G401 (cell line): ENCODE results near the gene KLHL1. TPM values are rescaled to one million over a fixed set of nuclear protein-coding genes. Genes with fewer than 3 reads are reported as not detected.
"Not testable (repeated sequence)": the region's sequence is repeated elsewhere in the genome, so short reads cannot be mapped to it uniquely, and the experiment has no call there.

Experiments
- DNase-seq: peaks from one replicate; pipeline ENCODE4 v3.0.0-alpha.2; 2015; ENCODE audit warnings: low spot score
- in situ Hi-C: cut with HindIII; loops from 2 replicates; pipeline ENCODE4 v1.10.0; 2016; ENCODE audit warnings: low sequenced_read_pairs, mixed read lengths
- total RNA-seq: library from RNA; depleted of rRNA; stranded (reverse); fragments of >200 nt; shearing (Covaris generic); gene quantifications from 2 replicates; pipeline ENCODE4 v1.2.3, GENCODE V29; 2014; rRNA removed

KLHL1 gene, protein sequence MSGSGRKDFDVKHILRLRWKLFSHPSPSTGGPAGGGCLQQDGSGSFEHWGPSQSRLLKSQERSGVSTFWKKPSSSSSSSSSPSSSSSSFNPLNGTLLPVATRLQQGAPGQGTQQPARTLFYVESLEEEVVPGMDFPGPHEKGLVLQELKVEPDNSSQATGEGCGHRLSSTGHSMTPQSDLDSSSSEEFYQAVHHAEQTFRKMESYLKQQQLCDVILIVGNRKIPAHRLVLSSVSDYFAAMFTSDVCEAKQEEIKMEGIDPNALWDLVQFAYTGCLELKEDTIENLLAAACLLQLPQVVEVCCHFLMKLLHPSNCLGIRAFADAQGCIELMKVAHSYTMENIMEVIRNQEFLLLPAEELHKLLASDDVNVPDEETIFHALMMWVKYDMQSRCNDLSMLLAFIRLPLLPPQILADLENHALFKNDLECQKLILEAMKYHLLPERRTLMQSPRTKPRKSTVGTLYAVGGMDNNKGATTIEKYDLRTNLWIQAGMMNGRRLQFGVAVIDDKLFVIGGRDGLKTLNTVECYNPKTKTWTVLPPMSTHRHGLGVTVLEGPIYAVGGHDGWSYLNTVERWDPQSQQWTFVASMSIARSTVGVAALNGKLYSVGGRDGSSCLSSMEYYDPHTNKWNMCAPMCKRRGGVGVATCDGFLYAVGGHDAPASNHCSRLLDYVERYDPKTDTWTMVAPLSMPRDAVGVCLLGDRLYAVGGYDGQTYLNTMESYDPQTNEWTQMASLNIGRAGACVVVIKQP
- total RNA-seq = not detected in 2 replicates

DNA sequence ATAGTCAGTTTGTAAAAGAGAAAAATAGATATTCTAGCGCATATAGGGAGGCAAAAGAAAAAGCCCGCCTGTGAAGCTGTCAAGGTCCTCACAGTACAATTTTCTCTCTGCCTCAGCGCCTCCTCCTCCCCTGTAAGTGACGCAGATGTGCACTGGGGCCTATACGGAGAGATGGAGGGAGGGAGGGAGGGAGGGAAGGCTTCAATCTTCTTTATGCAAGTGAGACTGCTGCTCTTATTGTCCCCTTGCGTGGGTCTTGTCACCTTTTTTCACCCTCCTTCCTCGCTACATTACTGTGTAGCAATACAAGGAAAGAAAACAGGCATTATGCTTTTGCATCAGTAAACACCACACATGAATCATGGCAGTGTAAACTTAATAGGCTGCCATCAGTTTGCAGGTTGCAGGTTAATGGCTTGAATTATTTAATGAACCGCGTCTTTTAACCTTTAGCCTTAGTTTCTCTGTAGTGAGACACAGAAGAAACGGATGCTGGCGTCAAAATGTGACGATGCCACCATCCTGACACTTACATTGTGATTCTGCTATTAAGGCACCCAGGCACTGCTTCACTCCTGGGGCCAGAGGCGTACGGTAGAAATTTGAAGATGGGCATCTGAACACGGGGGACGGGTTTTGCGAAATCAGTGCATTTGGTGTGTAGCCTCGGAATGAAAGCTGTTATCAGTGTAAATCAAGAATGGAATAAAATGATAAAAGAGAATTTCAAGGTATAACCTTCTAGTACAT is at the start of gene KLHL1:
Gene KLHL1, minus strand, starts transcription at position 97 of the 750 bp plus-strand sequence. CDS start 753 bp downstream, outside the sequence.
- in situ Hi-C loops = no loop called here

DNA sequence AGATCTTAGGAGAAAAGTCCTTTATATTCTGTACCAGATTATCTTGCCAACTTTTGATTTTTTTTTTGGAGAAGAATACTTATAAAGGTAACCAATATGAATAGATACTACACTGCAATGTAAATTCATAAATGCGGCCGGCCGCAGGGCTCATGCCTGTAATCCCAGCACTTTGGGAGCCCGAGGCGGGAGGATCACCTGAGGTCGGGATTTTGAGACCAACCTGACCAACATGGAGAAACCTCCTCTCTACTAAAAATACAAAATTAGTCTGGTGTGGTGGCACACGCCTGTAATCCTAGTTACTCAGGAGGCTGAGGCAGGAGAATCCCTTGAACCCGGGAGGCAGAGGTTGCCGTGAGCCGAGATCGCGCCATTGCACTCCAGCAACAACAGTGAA is 34.4 kb upstream of the KLHL1 start:
- in situ Hi-C loops, DNase-seq: not testable (repeated sequence)

More for the DNA sequence above, at the start of gene KLHL1:
- no peak for DNase-seq

DNA sequence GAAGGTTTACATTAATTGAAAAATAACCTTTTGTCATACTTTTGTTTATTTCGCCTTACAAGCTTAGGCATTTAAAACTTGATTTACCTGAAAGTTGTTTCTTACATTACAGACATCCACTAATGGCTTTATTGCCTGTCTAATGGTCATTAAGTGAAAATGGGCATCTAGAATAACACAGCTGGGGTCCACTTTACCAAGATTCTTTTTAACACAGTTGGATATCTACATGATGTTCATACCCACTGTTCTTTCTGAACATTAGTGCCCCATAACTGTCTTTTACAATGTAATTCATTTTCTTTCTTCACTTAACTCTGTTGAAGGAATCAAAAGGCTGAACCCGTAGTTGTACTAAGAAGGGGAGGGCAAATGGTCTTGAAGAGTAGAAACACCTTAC is 19.8 kb upstream of the KLHL1 start:
- no peak for DNase-seq
- in situ Hi-C loops = no loop called here

DNA sequence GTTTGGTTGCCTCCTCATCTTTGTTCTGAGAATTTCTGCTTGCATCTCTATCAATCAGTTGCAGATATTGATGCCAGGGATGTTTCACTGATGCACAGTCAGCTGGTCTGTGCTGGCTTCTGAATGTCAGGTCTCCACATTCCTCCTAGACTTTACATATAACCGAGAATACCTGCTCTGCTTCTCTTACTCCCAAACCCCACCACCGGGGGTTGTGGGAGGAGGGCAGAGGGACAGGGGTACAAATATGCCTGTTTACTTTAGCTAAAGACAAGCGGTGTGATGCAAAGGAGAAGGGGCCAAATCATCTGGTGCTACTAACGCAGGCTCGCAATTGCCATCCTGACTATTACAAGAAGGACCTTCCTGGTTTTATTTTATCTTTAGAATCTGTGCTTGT is 17.4 kb upstream of the KLHL1 start:
- in situ Hi-C loops = no loop called here
- DNase-seq = no peak

DNA sequence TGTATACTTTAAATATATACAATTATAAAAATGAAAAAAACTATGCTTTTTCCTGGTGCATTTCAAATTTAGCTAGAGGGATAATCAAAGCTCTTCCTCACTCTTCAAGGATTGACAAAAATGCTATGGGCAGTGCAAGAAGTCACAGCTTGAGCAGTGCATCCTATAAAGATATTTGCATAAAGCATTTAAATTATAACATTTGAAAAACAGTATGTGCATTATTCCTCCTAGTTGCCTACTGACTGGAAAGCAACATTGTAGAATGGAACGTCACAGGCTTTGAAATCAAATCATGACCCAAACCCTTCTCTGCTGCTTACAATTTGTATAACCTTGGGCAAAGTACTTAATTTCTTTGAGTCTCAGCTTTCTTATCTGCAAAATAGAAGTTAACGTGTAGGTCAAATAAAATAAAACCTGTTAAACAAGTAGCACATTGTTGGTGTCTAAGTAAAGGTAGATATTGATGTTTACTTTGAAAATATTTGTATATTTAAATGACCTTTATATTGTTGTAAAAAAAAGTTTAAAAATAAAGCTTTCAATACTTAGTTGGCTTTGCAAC is 9.2 kb upstream of the KLHL1 start:
- DNase-seq = no peak
- in situ Hi-C loops = no loop called here

DNA sequence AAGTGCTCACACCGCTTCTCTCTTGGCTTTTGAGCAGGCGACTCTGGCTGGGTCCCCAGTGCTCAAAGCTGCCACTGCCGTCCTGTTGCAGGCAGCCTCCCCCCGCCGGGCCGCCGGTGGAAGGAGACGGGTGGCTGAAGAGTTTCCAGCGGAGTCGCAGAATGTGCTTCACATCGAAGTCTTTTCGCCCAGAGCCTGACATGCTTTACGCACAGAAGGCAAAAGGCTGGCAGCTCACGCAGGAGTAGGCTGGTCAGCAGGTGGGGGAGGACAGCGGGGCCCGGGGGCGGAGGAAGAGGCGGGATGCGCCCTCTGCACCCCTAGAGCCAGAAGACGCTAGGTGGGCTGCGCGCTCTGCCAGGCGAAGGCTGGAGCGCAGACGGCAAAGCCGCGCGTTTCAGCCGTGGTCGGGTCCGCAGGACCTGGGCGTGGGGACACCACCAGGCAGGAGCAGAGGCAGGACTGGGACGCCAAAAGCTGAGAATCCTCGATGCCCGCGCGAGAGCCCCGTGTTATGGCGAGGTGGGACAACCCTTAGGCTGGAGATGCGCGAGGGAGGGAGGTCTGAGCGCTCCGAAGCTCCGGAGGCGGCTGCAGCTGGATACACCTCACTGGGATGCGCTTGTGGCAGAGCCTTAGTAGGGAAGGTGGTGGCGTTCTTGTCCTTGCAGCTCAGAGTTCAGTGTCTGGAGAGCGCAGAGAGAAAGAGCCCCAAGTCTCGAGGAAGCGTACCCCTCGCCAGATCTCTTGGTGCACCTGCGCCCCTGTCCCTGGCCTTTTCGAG is 562 bp downstream of the KLHL1 start, which contains the start of gene ATXN8OS:
Gene ATXN8OS, plus strand, starts transcription at position 329 of the 784 bp plus-strand sequence.
- in situ Hi-C loops = no loop called here
- DNase-seq = no peak

DNA sequence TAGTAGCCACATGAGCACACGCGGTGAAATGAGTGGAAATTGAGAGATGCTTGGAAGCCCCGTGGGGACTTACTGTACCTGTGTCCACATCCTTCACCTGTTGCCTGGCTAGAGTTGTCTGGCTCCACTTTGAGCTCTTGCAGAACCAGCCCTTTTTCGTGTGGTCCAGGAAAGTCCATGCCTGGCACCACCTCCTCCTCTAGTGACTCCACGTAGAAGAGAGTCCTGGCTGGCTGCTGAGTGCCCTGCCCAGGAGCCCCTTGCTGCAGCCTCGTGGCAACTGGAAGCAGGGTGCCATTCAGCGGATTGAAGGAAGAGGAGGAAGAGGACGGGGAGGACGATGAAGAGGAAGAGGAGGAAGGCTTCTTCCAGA is 1.1 kb downstream of the KLHL1 start:
- DNase-seq = no peak
- in situ Hi-C loops = no loop called here

DNA sequence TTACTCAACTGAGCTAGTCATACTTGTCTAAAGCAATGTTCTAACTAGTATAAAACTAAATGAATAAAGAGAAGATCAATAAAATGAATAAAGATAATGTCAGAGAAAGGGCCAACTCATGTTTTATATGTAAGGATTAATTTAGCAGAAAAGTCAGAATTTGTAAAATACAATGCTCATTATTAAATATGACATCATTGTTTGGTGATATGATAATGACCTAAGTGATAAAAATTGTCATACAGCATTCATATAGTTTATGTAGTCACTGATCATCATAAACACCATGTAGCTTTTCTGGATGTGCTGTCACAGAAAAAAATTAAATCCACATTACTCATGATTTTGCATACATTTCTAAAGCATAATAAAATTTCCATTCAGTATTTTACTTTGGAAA is 3.8 kb downstream of the KLHL1 start:
- DNase-seq = no peak
- in situ Hi-C loops = no loop called here

DNA sequence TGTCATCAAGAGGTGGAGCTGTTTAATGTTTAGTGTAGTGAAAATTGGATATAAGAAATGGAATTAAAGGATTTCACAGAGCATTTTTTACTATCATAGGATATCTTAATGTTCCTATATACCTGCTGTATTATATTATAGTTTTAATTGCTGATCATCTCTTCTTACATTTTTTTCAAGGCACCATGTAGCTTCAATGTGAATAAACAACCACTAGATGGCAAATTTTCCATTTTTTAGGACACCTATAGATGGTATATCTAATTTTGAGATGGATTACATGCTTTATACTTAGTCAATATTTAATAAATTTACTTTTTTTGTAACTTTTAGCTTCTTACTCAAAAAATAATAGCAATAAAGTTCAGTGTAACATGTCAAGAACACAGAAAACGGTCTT is 9.6 kb downstream of the KLHL1 start:
- in situ Hi-C loops = no loop called here

DNA sequence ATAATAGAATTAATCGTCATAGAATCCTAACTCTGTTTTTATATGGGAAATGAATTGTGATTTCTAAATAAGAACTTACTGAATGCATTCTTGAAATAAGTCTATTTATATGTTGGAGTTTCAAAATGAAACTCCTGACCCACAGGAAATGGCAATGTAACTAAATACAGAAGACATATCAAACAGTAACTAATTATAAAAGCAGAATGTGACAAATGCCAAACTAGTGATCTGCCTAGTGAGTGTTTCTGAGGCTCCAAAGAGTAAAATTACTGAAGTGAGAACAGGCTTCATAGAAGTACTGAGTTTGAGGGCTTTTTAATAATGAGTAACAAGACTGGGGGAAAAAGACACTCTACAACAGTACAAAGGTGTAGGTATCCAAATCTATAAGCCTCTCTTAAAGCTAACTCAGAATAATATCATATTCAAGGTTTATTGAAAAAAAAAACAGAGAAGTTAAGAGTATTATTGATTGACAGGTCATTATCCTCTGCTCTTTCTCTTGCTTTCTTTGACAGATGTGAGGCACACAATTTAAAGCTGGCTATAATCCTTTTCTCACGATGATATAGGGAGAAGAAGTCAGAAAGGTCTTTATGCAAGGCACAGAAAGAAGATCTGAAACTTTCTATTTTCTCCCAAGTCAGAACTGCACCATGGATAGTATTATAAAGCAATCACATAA is 18.1 kb downstream of the KLHL1 start:
- no peak for DNase-seq
- in situ Hi-C loops = no loop called here

More for the DNA sequence above, 9.6 kb downstream of the KLHL1 start:
- DNase-seq = no peak

DNA sequence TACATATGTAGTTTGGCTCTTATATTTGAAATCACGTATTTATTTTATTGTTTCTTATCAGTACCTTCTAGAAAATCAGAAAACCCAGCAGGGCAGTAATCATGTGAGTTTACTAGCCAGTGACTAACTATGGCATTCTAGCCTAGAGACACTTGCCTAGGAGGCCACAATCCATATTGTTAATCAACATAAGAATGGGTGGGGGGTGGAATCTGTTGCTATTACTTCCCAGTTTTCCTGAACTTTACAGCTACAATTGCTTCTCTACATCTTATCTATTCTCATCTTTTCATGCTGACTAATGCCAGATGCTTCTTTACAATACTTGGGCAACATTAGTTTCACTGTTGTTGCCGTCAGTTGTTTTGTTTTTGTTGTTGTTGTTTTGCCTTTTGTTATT is 19.3 kb downstream of the KLHL1 start:
- no peak for DNase-seq
- in situ Hi-C loops = no loop called here

DNA sequence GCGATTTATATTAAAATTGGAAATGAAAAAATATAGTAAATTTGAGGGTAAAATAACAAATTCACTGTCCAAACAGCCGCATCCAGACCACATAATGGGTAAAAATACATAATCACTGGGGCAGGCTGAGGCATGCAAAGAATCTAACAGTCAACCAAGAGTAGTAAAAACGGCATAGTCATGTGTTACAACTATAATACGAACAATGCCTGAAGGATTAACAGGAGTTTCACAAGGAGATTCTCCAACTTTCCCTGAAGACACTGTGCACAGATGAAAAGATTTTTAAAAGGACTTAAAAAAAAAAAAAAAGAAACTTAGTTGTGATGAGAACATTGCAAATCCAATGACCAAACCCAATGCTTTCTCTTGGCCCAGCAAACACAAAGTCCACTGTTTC is 21.0 kb downstream of the KLHL1 start:
- in situ Hi-C loops = no loop called here
- DNase-seq = no peak

DNA sequence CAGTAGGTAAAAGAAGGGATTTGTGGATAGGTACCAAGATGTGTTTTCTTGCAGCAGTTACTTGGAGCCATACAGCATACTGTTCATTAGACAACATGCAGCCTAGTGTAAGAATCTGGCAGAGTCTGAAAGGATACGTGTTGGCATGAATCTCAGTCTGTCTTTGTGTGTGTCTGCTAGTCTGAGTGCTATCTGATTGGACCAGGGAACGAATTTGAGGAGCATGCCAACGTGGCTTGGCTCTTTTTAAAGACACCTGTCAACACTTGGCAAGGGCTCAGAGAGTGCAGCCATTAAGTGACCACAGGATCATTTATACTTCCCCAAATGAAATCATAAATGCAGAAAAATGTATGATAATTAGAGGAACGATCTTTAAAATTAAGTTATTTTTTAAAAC is 28.2 kb downstream of the KLHL1 start:
- DNase-seq = no peak
- in situ Hi-C loops = no loop called here

DNA sequence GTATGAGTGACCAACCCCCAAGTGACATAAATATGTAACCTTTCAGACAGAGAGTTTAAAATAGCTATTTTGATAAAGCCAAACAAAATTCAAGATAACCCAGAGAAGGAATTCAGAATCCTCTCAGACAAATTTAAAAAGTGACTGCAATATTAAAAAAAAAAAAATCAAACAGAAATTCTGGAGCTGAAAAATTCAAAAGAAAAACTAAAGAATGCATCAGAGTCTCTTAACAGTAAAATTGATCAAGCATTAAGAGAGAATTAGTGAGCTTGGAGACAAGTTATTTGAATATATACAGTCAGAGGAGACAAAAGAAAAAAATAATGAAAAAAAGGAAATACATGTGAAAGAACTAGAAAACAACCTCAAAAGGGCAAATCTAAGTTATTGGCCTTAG is 53.7 kb downstream of the KLHL1 start:
- in situ Hi-C loops = no loop called here

DNA sequence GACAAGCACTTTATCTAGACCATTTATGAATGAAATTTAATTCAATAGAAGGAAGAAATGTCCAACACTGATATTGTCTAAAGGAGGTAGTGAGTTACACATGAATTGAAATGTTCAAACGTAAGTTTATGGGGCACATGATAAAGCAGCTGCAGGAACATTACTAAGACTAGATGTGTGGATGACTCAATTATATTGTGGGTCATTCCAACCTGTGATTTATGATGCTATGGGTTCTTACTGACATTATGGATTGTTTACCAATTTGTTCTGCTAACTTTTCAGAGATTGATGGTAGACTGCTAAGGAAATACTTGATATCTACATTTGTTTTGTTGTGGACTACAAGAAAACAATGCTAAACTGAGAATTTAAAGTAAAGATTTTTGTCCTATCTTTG is 56.7 kb downstream of the KLHL1 start:
- in situ Hi-C loops = no loop called here
- no peak for DNase-seq

More for the DNA sequence above, 53.7 kb downstream of the KLHL1 start:
- no peak for DNase-seq

DNA sequence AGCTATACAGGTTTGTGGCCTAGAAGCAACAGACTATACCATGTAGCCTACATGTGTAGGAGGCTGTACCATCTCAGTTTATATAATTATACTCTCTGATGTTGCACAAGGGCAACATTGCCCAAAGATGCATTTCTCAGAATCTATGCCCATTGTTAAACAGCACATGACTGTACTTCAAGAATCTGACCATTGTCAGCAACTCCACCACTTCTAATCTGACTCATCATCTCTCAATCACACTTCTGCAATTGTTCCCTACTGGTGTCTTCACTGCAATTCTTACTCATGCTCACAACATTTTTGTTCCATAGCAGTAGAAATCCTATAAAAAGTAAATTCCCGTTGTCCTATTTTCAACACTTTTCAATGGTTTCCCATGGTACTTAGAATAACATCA is 64.6 kb downstream of the KLHL1 start:
- in situ Hi-C loops = no loop called here
- DNase-seq = no peak

DNA sequence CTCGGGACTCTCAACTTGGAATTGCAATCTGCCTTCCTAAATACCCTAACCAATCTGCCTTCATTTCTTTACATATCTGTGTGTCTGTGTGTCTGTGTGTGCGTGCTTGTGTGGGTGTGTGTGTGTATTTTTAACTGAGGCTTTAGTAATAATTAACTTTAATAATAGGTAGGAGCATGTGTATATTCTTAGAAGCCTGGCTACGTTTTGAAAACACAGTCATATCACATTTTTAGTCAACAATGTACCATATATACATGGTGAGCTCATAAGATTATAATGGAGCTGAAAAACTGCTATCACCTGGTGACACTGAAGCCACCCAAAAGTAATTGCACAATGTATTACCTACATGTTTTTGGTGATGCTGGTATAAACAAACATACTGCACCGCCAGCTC is 66.1 kb downstream of the KLHL1 start:
- in situ Hi-C loops = no loop called here
- DNase-seq = no peak

DNA sequence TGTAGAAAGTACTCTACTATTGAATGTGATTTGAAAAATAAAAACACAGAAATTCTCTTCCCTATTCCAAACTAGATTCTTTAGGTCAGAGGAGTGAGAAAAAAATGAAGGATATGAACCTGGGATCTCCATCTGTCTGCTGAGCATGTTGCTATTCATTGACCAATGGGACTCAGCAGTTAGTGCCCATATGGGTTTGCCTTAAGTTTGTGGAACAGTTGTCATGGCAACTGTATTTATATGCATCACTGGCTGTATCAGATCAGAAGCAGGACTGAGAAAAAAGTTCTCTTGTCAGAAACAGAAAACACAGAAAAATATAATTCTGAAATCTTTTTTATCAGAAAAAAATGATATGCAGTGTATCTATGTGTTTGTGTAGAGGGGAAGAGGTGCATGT is 74.0 kb downstream of the KLHL1 start:
- no peak for DNase-seq
- in situ Hi-C loops = no loop called here
